ENCODE data around the gene MUC2.

The MUC2 gene

GRCh38 chr11:1082346-1082727 lies 7.7 kb downstream of the MUC2 start:
- no peak overlapping the region for H4K8ac ChIP-seq (ENCODE audit: low read depth, low read length)
- H2BK120ac ChIP-seq (ENCODE audit: low read depth, low read length), result no peak overlapping the region
- peak overlapping the region; percentile 41 for H2BK12ac ChIP-seq (ENCODE audit: low read length)
- H2AK5ac ChIP-seq (ENCODE audit: low read depth, low read length), result peak overlapping the region; percentile 84
- H3K9ac ChIP-seq (ENCODE audit: low read depth, low read length, poor library complexity), result no peak overlapping the region
- DNase-seq (ENCODE audit: low spot score), result no peak
- no peak overlapping the region for H3K4me2 ChIP-seq (ENCODE audit: insufficient read depth, low read length, poor library complexity, severe bottlenecking)
- H3K36me3 ChIP-seq (replicated peaks in 1 of 2; ENCODE audit: control insufficient read depth in 2 of 2, insufficient read depth in 2 of 2, low read length in 2 of 2), result no peaks in the 10 kb centered on the region
- no peak overlapping the region for H2BK5ac ChIP-seq (ENCODE audit: low read length)
- no peak overlapping the region for H4K91ac ChIP-seq (ENCODE audit: low read depth, low read length, poor library complexity)
- H3K27me3 ChIP-seq (ENCODE audit: control insufficient read depth in 3 of 3, insufficient read depth in 3 of 3, low read depth in 1 of 3, low read length in 3 of 3), result peaks cover 0 to 8% (median 0%) of the 10 kb centered on the region in 3 experiments
- WGBS, 2 donors (ENCODE audit: extremely low coverage in 2 of 2, insufficient read length in 2 of 2, insufficient replicate concordance in 1 of 2), result no CpG with 5 or more reads among the region's 14 CpGs
- H3K4me3 ChIP-seq (ENCODE audit: low read length in 2 of 2), result no peak overlapping the region
- no peak overlapping the region for H3K23ac ChIP-seq (ENCODE audit: low read depth, low read length, poor library complexity)
- H2AFZ ChIP-seq (ENCODE audit: low read length), result no peak overlapping the region
- H3K4ac ChIP-seq (ENCODE audit: low read length), result no peak overlapping the region
- peaks cover 3% of the 10 kb centered on the region for H3K79me1 ChIP-seq (ENCODE audit: low read depth, low read length)
- no peaks in the 10 kb centered on the region for H3K4me1 ChIP-seq (ENCODE audit: control insufficient read depth in 2 of 2, insufficient read depth in 1 of 2, low read depth in 1 of 2, low read length in 2 of 2)
- no peaks in the 10 kb centered on the region for H3K9me3 ChIP-seq (replicated peaks in 1 of 2; ENCODE audit: control insufficient read depth in 2 of 2, insufficient read depth in 1 of 2, low read depth in 1 of 2, low read length in 2 of 2)
- peak overlapping the region; percentile 81 for H2BK15ac ChIP-seq (ENCODE audit: low read length)
- peak overlapping the region; percentile 17 for H3K18ac ChIP-seq (ENCODE audit: low read length)
- no peak overlapping the region for H3K27ac ChIP-seq (replicated peaks; ENCODE audit: low read length)
- H3K14ac ChIP-seq (ENCODE audit: low read length), result peak overlapping the region; percentile 56

- peaks cover 3% of the 10 kb centered on the region for H3K79me1 ChIP-seq (ENCODE audit: low read depth, low read length)
- H3K4me2 ChIP-seq (ENCODE audit: insufficient read depth, low read length, poor library complexity, severe bottlenecking), result no peak overlapping the region
- no peak overlapping the region for H3K4me3 ChIP-seq (ENCODE audit: low read length in 2 of 2)
- H4K8ac ChIP-seq (ENCODE audit: low read depth, low read length), result no peak overlapping the region
- H2BK12ac ChIP-seq (ENCODE audit: low read length), result no peak overlapping the region
- peaks cover 0 to 8% (median 0%) of the 10 kb centered on the region in 3 experiments for H3K27me3 ChIP-seq (ENCODE audit: control insufficient read depth in 3 of 3, insufficient read depth in 3 of 3, low read depth in 1 of 3, low read length in 3 of 3)
- H4K91ac ChIP-seq (ENCODE audit: low read depth, low read length, poor library complexity), result no peak overlapping the region
- no peak overlapping the region for H2AFZ ChIP-seq (ENCODE audit: low read length)
- no peaks in the 10 kb centered on the region for H3K4me1 ChIP-seq (ENCODE audit: control insufficient read depth in 2 of 2, insufficient read depth in 1 of 2, low read depth in 1 of 2, low read length in 2 of 2)
- no CpG with 5 or more reads among the region's 33 CpGs for whole genome bisulfite sequencing, 2 donors (ENCODE audit: extremely low coverage in 2 of 2, insufficient read length in 2 of 2, insufficient replicate concordance in 1 of 2)
- no peak overlapping the region for H3K14ac ChIP-seq (ENCODE audit: low read length)
- H3K18ac ChIP-seq (ENCODE audit: low read length), result peak overlapping the region; percentile 57
- no peak for DNase-seq (ENCODE audit: low spot score)
- H3K36me3 ChIP-seq (replicated peaks in 1 of 2; ENCODE audit: control insufficient read depth in 2 of 2, insufficient read depth in 2 of 2, low read length in 2 of 2), result no peaks in the 10 kb centered on the region
- peak overlapping the region; percentile 49 for H2BK15ac ChIP-seq (ENCODE audit: low read length)
- no peak overlapping the region for H2BK120ac ChIP-seq (ENCODE audit: low read depth, low read length)
- H2AK5ac ChIP-seq (ENCODE audit: low read depth, low read length), result peak overlapping the region; percentile 75
- H3K9ac ChIP-seq (ENCODE audit: low read depth, low read length, poor library complexity), result no peak overlapping the region
- H3K4ac ChIP-seq (ENCODE audit: low read length), result no peak overlapping the region
- peak overlapping the region; percentile 73 for H3K23ac ChIP-seq (ENCODE audit: low read depth, low read length, poor library complexity)
- H2BK5ac ChIP-seq (ENCODE audit: low read length), result no peak overlapping the region
- H3K9me3 ChIP-seq (replicated peaks in 1 of 2; ENCODE audit: control insufficient read depth in 2 of 2, insufficient read depth in 1 of 2, low read depth in 1 of 2, low read length in 2 of 2), result peaks cover 0 to 1% of the 10 kb centered on the region in 2 donors
- H3K27ac ChIP-seq (replicated peaks; ENCODE audit: low read length), result no peak overlapping the region
Measured at GRCh38 chr11:1082728-1083620, 8.3 kb downstream of the MUC2 start.

- no peak overlapping the region for H2BK120ac ChIP-seq (ENCODE audit: low read depth, low read length)
- no peak overlapping the region for H3K4ac ChIP-seq (ENCODE audit: low read length)
- H4K8ac ChIP-seq (ENCODE audit: low read depth, low read length), result no peak overlapping the region
- peaks cover 0 to 1% of the 10 kb centered on the region in 2 donors for H3K9me3 ChIP-seq (replicated peaks in 1 of 2; ENCODE audit: control insufficient read depth in 2 of 2, insufficient read depth in 1 of 2, low read depth in 1 of 2, low read length in 2 of 2)
- no peak overlapping the region for H3K27ac ChIP-seq (replicated peaks; ENCODE audit: low read length)
- H2BK15ac ChIP-seq (ENCODE audit: low read length), result peak overlapping the region; percentile 58
- H2BK5ac ChIP-seq (ENCODE audit: low read length), result peak overlapping the region; percentile 39
- peak overlapping the region; percentile 100 for H3K14ac ChIP-seq (ENCODE audit: low read length)
- H3K36me3 ChIP-seq (replicated peaks in 1 of 2; ENCODE audit: control insufficient read depth in 2 of 2, insufficient read depth in 2 of 2, low read length in 2 of 2), result no peaks in the 10 kb centered on the region
- H4K91ac ChIP-seq (ENCODE audit: low read depth, low read length, poor library complexity), result no peak overlapping the region
- H3K23ac ChIP-seq (ENCODE audit: low read depth, low read length, poor library complexity), result peak overlapping the region; percentile 97
- H2AFZ ChIP-seq (ENCODE audit: low read length), result no peak overlapping the region
- no peaks in the 10 kb centered on the region for H3K4me1 ChIP-seq (ENCODE audit: control insufficient read depth in 2 of 2, insufficient read depth in 1 of 2, low read depth in 1 of 2, low read length in 2 of 2)
- no peak overlapping the region for H3K9ac ChIP-seq (ENCODE audit: low read depth, low read length, poor library complexity)
- peaks cover 0 to 8% (median 0%) of the 10 kb centered on the region in 3 experiments for H3K27me3 ChIP-seq (ENCODE audit: control insufficient read depth in 3 of 3, insufficient read depth in 3 of 3, low read depth in 1 of 3, low read length in 3 of 3)
- peak overlapping the region; percentile 94 for H3K18ac ChIP-seq (ENCODE audit: low read length)
- H2AK5ac ChIP-seq (ENCODE audit: low read depth, low read length), result peak overlapping the region; percentile 88
- peaks cover 3% of the 10 kb centered on the region for H3K79me1 ChIP-seq (ENCODE audit: low read depth, low read length)
- H3K4me2 ChIP-seq (ENCODE audit: insufficient read depth, low read length, poor library complexity, severe bottlenecking), result no peak overlapping the region
- peak overlapping the region; percentile 22 for H2BK12ac ChIP-seq (ENCODE audit: low read length)
- no peak for DNase-seq (ENCODE audit: low spot score)
- no peak overlapping the region for H3K4me3 ChIP-seq (ENCODE audit: low read length in 2 of 2)
- no CpG with 5 or more reads among the region's 34 CpGs for whole genome bisulfite sequencing, 2 donors (ENCODE audit: extremely low coverage in 2 of 2, insufficient read length in 2 of 2, insufficient replicate concordance in 1 of 2)
Measured at GRCh38 chr11:1083621-1084551, 9.2 kb downstream of the MUC2 start.

Data from neuronal stem cell (in vitro differentiated cells).